Middle frontal gyrus (tissue), 1 donor: ENCODE measurements around the gene MBL2.

Experiments
- DNase-seq: peaks from one replicate; pipeline ENCODE4 v3.0.0-alpha.2; 2015; ENCODE audit warnings: low spot score; ENCODE audit errors: extremely low spot score

MBL2 gene

DNA sequence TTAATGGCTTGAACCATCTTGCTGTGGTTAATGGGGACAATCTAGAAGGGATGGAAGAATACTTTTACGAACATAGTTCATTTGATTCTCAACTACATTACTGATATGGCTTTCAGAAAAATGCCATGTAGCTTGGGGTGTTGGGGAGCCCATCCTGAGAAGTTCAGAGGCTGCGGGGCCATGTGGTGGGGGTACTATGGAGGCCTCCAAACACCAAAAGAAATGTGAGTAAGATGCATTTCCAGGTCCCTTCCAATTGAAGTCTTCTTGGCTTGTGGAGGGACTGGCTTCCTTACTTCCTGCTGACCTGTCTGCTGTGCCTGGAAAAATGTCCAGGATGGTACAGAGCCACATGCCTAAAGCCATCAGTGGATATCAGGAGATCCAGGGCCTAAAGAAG, 1.6 kb upstream of the MBL2 start:
- no peak for DNase-seq

DNA sequence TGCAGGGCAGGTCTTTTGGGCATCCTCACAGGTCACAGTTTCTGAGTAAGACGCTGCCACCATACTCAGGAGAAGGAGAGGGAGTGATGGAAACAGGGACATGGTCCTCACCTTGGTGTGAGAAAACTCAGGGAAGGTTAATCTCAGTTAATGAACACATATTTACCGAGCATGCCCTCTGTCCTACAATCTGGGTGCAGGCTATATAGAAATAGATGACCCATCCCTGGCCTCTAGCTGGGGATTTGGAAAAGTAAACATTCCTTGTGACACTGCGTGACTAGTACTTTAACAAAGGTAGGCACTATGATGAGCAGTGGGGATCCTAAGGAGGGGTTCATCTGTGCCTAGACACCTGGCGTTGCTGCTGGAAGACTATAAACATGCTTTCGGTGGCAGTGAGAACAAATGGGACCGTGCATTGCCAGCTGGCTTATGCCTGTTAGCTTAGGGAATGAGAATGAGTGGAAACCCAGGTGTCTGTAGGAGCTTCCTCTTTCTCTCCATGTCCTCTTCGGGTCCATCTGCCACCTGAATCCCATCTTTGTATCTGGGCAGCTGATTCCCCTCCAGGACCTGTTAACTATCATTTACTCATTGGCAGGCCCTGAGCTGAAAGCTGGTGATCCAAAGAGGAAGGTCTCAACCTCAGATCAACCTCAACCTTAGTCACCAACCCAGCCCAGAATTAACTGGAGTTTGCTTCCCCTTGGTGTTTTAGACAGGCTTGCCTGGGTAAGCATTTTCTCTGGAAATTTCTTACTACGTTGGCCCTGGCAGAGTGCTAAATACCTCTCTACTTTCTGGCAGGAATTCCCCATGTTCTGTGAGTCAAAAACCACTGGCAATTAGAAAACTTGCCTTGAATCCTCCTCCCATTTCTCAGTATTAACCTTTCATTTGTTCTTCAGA, 794 bp downstream of the MBL2 start:
- no peak for DNase-seq

DNA sequence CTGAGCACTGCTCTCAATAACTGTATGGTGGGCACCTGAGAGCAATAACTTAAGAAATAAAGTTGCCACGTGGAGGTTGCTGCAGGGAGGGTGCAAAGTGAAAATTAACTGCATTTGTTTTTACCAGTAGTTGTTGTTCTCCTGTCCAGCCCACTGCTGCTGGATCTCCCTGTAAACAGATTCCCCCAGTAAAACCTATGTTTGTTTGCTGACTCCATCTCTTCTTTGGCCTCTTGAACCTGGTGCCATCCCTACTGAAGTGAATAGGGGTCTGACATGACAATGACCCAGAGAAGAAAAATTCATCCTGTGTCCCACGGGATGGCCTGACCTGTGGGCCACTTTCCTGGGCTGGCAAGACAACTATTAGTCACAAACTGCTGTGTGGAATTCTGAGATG, 1.7 kb downstream of the MBL2 start:
- no peak for DNase-seq

DNA sequence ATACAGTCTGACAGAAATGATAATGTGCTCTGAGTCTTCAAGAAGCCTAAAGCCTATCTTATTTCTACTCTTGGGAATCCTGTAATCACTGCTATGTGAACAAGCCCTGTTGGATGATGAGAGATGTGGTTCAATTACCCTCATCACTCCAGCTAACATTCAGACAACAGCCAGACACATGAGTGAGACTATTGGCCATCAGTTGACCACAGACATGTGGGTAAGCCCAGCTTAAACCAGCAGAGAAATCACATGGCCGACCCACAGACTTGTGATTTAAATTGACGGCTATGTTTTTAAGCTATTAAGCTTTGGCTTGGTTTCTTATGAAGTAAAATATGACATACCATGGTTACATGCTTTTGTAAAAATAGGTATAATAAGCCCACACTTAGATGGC, 2.6 kb downstream of the MBL2 start:
- no peak for DNase-seq

DNA sequence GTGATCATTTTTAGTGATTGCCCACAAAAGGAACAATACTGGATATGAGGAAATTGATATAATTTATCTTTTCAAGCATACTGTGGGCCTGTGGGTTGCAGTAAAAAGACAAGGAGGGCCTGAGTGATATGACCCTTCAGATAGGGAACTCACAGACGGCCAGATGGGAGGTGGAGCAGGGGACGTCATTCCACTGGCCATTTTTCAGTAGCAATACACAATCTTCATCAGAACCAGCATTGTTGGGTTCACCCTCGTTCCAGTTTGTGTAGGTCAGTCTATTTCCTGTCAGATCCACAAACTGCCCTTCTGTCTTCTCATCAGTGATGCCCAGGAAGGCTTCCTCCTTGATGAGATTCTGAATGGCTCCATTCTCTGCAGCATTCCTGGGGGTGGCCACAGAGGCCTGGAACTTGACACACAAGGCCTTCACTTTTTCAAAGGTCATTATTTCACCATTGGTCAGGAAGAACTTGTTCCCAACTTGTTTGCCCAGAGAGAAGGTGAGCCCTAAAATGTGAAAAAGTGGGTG, 4.5 kb downstream of the MBL2 start:
- DNase-seq = no peak

DNA sequence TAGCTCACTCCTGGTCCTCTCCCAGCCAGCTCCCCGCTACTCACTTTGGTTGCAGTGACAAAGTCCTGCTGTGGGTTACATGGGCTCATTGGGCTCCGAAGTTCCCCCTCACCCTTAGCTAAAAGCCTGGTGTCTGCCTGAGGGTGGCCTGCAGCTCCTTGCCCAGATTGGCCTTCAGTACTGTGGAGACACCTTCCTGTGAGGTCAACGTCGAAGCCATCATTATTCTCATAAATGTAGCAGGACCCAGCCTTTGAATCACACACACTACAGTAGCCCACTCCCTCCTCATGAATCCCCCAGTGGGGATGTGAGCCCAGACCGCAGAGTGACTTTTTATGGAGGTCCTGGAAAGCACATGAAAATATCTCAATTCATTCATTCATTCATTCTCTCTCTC, 10.5 kb downstream of the MBL2 start:
- no peak for DNase-seq

DNA sequence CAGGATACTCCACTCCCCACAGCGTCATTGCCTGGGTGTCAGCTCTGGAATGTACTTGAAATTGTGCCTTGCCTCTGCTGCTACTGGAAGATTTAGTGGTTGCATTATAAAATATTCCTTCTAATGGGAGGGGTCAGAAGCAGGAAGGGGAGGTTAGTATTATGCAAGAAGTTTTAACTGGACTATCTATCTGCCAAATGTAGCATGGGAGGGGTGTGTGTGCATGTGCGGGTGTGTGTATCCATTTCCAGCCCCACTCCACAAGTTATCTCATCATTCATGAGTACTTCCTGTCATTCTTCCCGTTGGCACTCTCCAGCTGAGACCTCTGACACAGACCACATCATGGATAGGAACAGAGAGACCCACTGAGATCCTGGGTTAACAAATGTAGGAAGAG, 13.4 kb downstream of the MBL2 start:
- DNase-seq = no peak

DNA sequence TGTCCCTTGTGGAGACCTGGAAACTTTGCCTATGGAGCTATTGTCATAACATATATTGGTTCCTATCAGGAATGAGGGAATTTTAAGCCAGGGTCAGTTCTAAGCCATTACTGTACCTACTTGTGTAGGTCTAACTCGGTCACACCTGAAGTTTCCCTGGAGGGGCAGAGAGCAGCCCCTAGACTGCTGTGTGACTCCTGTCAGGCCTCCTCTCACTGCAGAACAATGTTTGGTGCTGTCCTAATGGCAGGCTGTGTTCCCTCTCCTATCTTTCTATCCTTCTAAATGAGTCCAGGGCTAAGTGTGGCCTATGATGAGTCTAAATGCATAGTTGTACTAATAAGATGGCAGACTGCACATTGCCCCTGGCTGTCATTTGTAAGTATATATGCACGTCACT, 14.2 kb downstream of the MBL2 start:
- DNase-seq = no peak

DNA sequence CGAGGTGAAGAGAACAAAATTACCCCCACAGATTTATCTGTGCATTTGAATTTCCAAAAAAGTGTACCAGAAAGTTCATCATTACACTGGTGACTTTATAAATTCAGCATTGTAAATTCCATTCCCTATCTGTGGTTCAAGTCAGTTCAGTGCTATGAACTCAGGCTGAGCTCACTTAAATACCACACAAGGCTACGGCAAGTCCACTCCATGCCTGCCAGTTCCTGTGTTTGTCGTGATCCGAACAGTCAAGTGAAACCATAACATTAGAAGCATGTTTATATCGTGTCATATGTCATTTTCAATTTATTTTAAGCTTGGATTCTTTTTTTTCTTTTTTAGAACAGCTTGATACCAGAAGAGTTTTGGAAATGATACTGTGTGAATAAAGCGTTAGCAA, 14.8 kb downstream of the MBL2 start:
- no peak for DNase-seq

DNA sequence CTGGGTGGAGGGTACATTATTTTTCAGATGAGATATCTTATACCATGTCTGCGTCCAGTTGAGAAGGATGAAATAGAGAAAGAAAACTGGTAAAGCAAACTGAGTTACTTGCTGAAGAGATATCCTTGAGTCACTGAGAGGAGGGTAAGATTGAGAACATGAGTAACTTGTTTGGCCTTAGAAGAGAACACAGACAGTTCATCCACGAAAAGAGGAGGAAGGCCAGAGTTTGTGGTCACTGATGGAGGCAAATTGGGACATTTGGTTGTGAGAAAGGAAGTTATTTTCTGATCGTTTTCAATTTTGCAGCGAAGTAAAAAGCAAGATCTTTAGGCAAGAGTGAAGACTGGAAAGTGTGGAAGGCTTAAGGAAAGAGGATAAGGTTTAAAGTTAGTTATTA, 15.6 kb downstream of the MBL2 start:
- no peak for DNase-seq

DNA sequence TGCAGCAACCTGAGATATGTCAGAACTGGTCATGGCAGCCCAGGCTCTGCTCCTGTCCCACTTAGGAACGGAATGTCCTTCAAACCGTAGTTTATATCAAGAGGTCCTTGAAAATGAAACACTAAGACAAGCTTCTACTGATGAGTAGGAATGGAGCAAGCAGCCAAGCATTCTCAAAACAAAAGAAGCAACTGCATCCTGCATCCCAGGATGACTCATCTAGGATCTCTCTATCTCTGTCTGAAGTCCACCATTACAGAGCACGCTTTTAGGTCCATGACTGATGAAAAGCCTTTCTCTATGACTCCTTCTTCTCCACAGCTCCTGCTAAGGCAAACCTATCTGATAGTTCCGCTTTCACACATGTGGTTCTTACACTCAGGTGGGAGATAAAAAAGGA, 16.3 kb downstream of the MBL2 start:
- DNase-seq = no peak

DNA sequence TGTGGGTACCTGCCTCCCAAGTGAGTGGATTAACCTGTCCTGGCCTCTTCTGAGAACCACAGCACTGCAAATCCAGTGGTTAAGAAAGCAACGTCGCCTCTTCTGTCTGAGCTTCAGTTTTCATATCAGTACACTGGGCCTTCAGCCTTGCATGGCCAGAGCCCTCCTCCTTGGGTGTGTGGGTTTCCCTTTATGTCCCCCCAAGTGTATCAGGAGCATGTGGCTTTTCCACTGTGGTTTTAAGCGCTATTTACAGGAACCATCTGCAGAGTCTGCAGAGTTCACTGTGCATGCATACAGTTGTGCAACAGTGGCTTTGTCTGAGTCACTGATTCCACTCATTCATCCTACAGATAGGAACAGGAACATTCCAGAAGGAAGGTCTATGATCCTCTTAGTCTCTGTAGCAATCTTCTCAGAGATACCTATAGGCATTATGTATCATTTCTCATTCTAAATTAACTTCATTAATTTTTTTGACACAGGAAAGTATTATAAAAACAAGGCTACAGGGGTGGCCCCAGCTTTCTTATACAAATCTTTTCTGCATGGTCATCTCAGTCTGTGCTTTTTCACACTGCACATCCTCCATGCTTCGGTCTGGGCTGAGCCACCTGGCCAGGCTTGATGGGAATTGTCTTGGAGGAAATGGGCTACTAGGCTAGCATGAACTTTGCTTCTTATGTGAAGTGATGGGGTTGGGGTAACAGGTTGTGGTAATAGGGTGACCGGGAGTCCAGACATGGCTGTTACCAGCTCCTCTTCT, 17.1 kb downstream of the MBL2 start:
- no peak for DNase-seq

DNA sequence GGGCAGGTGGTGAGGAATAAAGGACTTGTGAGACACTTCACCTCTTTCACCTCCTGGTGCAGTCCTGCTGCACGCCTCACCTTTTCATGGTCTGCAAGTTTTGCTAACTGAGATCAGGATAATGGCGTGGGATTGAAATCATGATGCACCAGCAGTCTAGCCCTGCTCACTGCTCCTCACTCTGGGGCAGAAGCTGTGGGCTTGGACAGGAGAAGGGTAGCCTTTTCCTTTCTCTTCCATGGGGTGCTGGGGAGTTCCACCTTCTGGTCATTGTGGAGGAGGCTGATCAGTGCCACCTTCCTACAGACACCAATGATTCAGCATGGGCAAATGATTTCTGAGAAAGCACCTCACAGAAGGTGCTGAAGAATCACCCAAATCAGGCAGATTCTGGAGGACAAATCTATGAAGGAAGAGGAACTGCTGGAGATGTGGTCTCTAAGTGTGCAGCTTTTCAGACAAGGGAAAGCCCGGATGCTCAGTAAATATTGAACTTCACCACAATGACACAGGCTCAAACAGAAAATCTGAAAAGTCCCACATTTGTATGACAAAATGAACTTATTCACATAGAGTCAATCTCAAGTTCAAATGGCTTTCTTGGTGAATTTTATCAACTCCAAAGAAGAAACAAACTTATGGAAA, 19.7 kb downstream of the MBL2 start:
- no peak for DNase-seq

DNA sequence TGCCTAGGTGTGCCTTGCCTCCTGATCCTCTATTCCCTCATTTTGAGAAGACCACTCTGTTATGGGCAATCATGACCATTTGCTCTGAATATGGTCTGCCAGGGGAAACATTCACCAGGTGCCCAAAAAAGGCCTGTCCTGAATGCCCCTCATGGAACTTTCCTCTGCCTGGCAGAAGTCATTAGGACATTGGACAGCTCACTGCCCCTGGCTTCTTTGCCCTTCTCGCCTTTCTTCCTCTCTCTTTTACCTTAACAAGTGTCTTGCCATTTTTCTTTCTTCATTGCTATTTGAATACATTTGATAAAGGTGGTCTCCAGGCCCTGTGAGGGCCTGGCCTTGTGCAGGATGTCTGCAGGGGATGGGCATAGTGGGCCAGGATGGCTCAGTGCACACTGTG, 20.3 kb downstream of the MBL2 start:
- no peak for DNase-seq

DNA sequence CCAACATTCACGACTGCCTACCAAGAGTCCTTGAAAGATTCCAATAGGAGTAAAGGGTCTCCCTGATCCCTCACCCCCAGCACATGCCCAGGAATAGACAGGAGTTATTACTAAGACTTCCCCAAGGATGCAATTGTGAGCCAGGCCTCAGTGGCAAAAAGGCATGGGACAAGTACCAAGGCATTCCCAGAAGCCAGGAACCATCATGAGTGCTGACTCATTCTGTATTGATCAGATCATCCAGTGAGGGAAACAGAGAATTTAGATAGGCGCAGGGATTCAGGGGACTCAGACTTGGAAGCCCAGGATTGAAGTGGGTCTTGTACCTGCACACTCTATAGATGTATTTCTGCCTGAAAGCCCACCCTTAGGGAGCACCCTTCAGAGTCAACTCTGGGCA, 21.2 kb downstream of the MBL2 start:
- no peak for DNase-seq

DNA sequence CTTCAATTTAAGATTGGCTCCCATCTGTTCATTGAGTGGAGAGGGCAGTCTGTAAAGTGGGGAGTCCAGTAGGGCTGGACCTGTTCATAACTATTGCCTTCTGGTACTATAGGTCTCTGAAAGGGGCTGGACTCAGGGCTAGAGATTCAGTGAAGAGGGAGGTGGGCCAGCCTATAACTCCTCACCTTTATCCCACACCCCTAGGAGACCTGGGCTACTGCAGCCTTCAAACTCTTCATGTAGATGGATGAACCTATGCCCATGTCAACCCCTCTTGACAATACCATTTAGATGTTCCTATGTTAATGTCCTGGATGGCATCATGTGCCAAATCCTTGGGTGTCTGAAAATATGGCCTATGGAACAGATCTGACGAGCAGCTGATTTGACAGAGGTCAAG, 22.0 kb downstream of the MBL2 start:
- no peak for DNase-seq

DNA sequence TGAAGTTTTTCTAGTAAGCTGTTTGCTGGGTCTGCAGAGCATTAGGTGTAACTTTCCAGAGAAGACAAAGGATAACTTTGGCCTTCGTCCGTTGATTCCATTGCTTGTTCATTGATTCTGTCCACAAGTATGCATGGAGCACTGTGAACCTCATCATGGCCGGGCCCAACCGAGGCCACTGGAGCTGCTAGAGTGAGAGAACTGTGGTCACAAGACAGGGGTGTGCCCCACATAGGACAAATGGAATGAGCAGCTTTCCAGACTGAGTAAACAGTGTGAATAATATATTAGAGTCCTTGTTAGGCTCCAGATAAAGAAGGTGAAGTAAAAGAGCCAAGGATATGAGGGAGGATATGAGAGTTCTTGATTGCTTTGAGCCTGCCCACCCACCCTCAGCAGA, 24.9 kb downstream of the MBL2 start:
- no peak for DNase-seq

DNA sequence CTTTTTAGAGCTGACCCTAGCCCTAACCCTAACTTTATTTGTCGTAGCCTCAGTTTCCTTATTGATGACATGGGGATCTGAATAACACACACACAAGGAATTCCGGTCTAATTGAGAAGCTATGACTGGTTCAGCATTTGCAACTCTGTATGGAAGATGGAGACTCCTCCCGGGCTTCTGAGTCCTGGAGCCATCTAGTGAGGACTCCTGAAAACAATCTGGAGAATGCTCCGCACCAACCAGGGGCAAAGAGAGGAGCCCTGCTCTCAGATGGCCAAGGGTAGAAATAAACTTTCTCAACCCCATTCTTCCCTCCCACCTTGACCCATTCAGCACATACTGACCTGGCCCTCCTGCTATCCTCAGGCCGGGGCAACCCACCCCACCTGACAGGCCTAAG, 26.4 kb downstream of the MBL2 start:
- no peak for DNase-seq

DNA sequence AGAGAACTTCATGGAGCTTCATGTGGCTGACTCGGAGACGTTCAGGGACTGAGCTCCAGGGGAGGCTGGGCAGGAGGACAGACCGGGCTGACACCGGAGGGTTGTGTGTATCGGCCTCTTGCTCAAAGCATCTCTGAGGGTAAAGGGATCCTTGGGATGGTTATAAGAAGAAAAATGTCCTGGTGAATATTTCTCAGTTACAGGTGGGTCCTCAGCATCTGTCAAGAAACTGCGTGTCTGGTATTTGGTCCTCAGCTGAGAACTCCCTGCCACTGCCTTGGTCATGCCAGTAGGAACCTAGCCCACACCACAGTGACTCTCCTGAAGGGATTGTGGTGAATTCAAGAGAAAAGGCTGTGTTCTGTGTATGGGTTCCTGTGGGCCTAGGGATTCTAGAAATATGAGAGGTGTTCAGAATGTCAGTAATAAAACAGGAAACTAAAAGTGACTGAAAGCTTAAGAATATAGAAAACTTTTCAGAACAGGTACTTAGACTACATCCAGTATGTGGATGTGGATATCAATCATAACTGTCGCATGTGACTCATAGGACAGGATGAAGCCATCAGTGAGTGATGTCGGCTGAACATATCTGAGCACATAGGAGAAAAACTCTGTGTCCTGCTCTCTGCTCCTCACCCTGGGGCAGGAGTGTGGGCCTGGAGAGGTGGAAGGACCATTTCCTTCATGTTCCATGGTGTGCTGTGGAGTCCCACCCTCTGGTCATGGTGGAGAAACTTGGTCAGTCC, 28.4 kb downstream of the MBL2 start:
- DNase-seq = no peak

DNA sequence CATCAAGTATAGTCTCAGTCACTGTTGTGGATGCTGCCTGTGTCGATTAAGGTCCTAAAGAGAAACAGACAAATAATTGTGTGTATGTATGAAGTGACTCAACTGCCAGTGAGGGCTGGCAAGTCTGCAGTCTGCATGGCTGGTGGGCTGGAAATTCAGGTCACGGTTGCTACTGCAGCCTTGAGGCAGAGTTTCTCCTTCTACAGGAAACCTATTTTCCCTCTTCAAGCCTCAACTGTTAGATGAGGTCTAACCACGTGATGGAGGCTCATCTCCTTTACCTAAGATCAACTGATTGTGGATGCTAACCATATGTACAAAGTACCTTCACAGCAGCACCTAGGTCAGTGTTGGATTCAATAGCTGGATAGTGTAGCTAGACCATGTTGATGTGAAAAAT, 29.9 kb downstream of the MBL2 start:
- DNase-seq = no peak

DNA sequence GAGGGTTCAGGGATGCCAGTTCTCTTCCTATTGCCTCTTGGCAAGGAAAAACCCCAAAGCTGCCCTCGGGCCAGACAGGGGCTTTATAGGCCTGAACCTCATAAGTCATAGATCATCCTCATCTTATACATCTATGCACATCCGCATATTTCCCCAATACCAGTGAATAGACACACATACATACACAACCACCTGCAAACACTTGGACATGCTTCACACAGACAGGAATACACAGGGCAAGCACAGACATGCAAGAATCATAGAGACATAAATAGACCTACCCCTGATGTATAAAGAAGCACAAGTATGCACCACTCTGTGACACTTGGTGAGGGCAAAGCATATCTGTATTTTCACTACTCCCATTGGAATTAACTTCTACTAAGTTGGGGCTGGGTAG, 30.7 kb downstream of the MBL2 start:
- DNase-seq = no peak
